Measurements from ENCODE around the gene WDR49.

The WDR49 gene

GRCh38 chr3:167611718-167612117 lies 42.0 kb downstream of the WDR49 start:
- no peak for DNase-seq

GRCh38 chr3:167609156-167609555 lies 44.6 kb downstream of the WDR49 start:
- DNase-seq: no peak

- no peak for DNase-seq
Measured at GRCh38 chr3:167606836-167607235, 46.9 kb downstream of the WDR49 start.

- no peak for DNase-seq
Measured at GRCh38 chr3:167605871-167606270, 47.9 kb downstream of the WDR49 start.

- DNase-seq: no peak
Measured at GRCh38 chr3:167602041-167602440, 51.7 kb downstream of the WDR49 start.

- no peak for DNase-seq
Measured at GRCh38 chr3:167587651-167588050, 66.1 kb downstream of the WDR49 start.

- DNase-seq: no peak
Measured at GRCh38 chr3:167575000-167575600, 78.6 kb downstream of the WDR49 start.

GRCh38 chr3:167572991-167573390 lies 80.8 kb downstream of the WDR49 start:
- DNase-seq: no peak

- DNase-seq: no peak
Measured at GRCh38 chr3:167568634-167569033, 85.1 kb downstream of the WDR49 start.

GRCh38 chr3:167565489-167565888 lies 88.3 kb downstream of the WDR49 start:
- DNase-seq: no peak

- DNase-seq: no peak
Measured at GRCh38 chr3:167564612-167565011, 89.1 kb downstream of the WDR49 start.

GRCh38 chr3:167559924-167560323 lies 93.8 kb downstream of the WDR49 start:
- no peak for DNase-seq

- no peak for DNase-seq
Measured at GRCh38 chr3:167554898-167555297, 98.8 kb downstream of the WDR49 start.

- no peak for DNase-seq
Measured at GRCh38 chr3:167538081-167538480, 115.7 kb downstream of the WDR49 start.

- DNase-seq: peak; percentile 33
Measured at GRCh38 chr3:167521006-167521355, 132.8 kb downstream of the WDR49 start.

GRCh38 chr3:167520266-167521005 lies 133.3 kb downstream of the WDR49 start:
- DNase-seq: peak; percentile 18

GRCh38 chr3:167507954-167508353 lies 145.8 kb downstream of the WDR49 start:
- no peak for DNase-seq

- DNase-seq: peak; percentile 6
Measured at GRCh38 chr3:167502401-167502800, 151.3 kb downstream of the WDR49 start.

- no peak for DNase-seq
Measured at GRCh38 chr3:167501941-167502340, 151.8 kb downstream of the WDR49 start.

- DNase-seq: no peak
Measured at GRCh38 chr3:167497903-167498302, 155.8 kb downstream of the WDR49 start.

- peak; percentile 31 for DNase-seq
Measured at GRCh38 chr3:167493244-167493643, 160.5 kb downstream of the WDR49 start.

GRCh38 chr3:167491621-167492020 lies 162.1 kb downstream of the WDR49 start:
- DNase-seq: no peak

GRCh38 chr3:167489571-167489970 lies 164.2 kb downstream of the WDR49 start:
- DNase-seq: no peak

GRCh38 chr3:167487556-167487955 lies 166.2 kb downstream of the WDR49 start:
- no peak for DNase-seq

- peak; percentile 5 for DNase-seq
Measured at GRCh38 chr3:167484551-167484950, 169.2 kb downstream of the WDR49 start.
